ENCODE measurements around the gene MACROD2. TPM values are rescaled to one million over a fixed set of nuclear protein-coding genes. Genes with fewer than 3 reads are reported as not detected.

Gene MACROD2
- total RNA-seq, 1 donor, result 1.3 TPM

GRCh38 chr20:15831201-15831600 is 1835.9 kb downstream of the MACROD2 start:
- H3K4me3 ChIP-seq (ENCODE audit: low read depth, low read length), result no peak overlapping the region
- DNase-seq (ENCODE audit: low read depth), result no peak
- no peak for TF ChIP-seq CTCF (IDR thresholded peaks at IDR 0.05; ENCODE audit: insufficient read depth, low read length)

- TF ChIP-seq CTCF (IDR thresholded peaks at IDR 0.05; ENCODE audit: insufficient read depth, low read length), result no peak
- H3K4me3 ChIP-seq (ENCODE audit: low read depth, low read length), result no peak overlapping the region
- no peak for DNase-seq (ENCODE audit: low read depth)
Measured at GRCh38 chr20:15832512-15832911, 1837.2 kb downstream of the MACROD2 start.

GRCh38 chr20:15834857-15835256 is 1839.5 kb downstream of the MACROD2 start:
- TF ChIP-seq CTCF (IDR thresholded peaks at IDR 0.05; ENCODE audit: insufficient read depth, low read length), result no peak
- H3K4me3 ChIP-seq (ENCODE audit: low read depth, low read length), result no peak overlapping the region
- no peak for DNase-seq (ENCODE audit: low read depth)

GRCh38 chr20:15835811-15836210 is 1840.5 kb downstream of the MACROD2 start:
- no peak for TF ChIP-seq CTCF (IDR thresholded peaks at IDR 0.05; ENCODE audit: insufficient read depth, low read length)
- H3K4me3 ChIP-seq (ENCODE audit: low read depth, low read length), result no peak overlapping the region
- no peak for DNase-seq (ENCODE audit: low read depth)

- no peak overlapping the region for H3K4me3 ChIP-seq (ENCODE audit: low read depth, low read length)
- TF ChIP-seq CTCF (IDR thresholded peaks at IDR 0.05; ENCODE audit: insufficient read depth, low read length), result no peak
- DNase-seq (ENCODE audit: low read depth), result no peak
Measured at GRCh38 chr20:15836634-15837033, 1841.3 kb downstream of the MACROD2 start.

GRCh38 chr20:15837563-15837962 is 1842.2 kb downstream of the MACROD2 start:
- no peak for TF ChIP-seq CTCF (IDR thresholded peaks at IDR 0.05; ENCODE audit: insufficient read depth, low read length)
- H3K4me3 ChIP-seq (ENCODE audit: low read depth, low read length), result no peak overlapping the region
- DNase-seq (ENCODE audit: low read depth), result no peak

- no peak for TF ChIP-seq CTCF (IDR thresholded peaks at IDR 0.05; ENCODE audit: insufficient read depth, low read length)
- DNase-seq (ENCODE audit: low read depth), result no peak
- no peak overlapping the region for H3K4me3 ChIP-seq (ENCODE audit: low read depth, low read length)
Measured at GRCh38 chr20:15838466-15838865, 1843.2 kb downstream of the MACROD2 start.
